HEK293T (cell line): ENCODE data around the gene HIRIP3.

Source experiments
- ARNT ChIP-seq: fragments of 450-650 bp; IDR thresholded peaks from 2 replicates; pipeline ENCODE4 v1.6.1; 2017; ENCODE audit warnings: mild to moderate bottlenecking
- BHLHE40 ChIP-seq: fragments of 450-650 bp; IDR thresholded peaks from 2 replicates; pipeline ENCODE4 v1.6.1; 2016; ENCODE audit warnings: mild to moderate bottlenecking, moderate library complexity, borderline replicate concordance
- FOXA1 ChIP-seq: fragments of 450-650 bp; IDR thresholded peaks from 2 replicates; pipeline ENCODE4 v1.6.1; 2016; ENCODE audit warnings: mild to moderate bottlenecking
- HDGF ChIP-seq: fragments of 450-650 bp; IDR thresholded peaks from 2 replicates; pipeline ENCODE4 v1.6.1; 2017; ENCODE audit warnings: antibody characterized with exemption, borderline replicate concordance
- L3MBTL2 ChIP-seq: fragments of 450-650 bp; conservative IDR thresholded peaks from 2 replicates; pipeline ENCODE4 v1.6.1; 2016; ENCODE audit warnings: mild to moderate bottlenecking
- NFRKB ChIP-seq: fragments of 450-650 bp; IDR thresholded peaks from 2 replicates; pipeline ENCODE4 v1.6.1; 2016; ENCODE audit warnings: mild to moderate bottlenecking, moderate library complexity
- SP1 ChIP-seq: fragments of 450-650 bp; IDR thresholded peaks from 2 replicates; pipeline ENCODE4 v1.6.1; 2017
- TARDBP ChIP-seq: fragments of 450-650 bp; IDR thresholded peaks from 2 replicates; pipeline ENCODE4 v1.6.1; 2016
- ZNF384 ChIP-seq: fragments of 450-650 bp; IDR thresholded peaks from 2 replicates; pipeline ENCODE4 v1.6.1; 2016

GRCh38 chr16:29968205-29968604, 27.2 kb downstream of the HIRIP3 start:
- no peak for TF ChIP-seq SP1
- TF ChIP-seq L3MBTL2 = no peak
- no peak for TF ChIP-seq BHLHE40
- TF ChIP-seq ARNT = no peak
- TF ChIP-seq ZNF384 = no peak
- TF ChIP-seq HDGF = no peak
- no peak for TF ChIP-seq NFRKB
- no peak for TF ChIP-seq FOXA1
- no peak for TF ChIP-seq TARDBP
